ENCODE measurements around the gene FAM204A.

FAM204A gene

DNA sequence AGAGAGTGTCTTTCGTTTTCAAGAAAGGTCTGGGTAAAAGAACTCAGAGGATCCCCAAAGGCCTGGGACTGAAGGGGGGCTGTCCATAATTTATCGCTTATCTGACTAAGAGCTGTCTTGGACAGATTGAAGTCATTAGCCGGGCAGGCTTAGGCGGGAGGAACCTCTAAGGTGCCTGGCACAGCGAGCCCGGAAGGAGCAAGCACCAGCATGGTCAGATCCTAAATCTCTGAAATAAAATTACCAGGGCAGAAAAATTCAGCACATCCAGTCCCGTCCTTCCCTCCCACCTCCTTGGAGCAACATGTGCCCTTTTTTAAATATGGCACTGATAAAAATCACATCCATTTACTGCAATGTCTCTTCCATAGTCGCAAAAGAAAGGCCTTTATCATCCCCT, 86.8 kb downstream of the FAM204A start:
- Histone ChIP-seq H3K4me3 (ENCODE audit: low read depth in 1 of 2, low read length in 1 of 2) (no peak overlapping the region), H3K27me3 (peaks cover 100% of the 10 kb centered on the region), H3K4me1 (ENCODE audit: control insufficient read depth in 1 of 2, insufficient read depth in 1 of 2, low read depth in 1 of 2, low read length in 1 of 2) (no peaks in the 10 kb centered on the region), H3K9me3 (no peaks in the 10 kb centered on the region), H3K36me3 (no peaks in the 10 kb centered on the region), H3K27ac (no peak overlapping the region)
- TF ChIP-seq, protein P1, sequence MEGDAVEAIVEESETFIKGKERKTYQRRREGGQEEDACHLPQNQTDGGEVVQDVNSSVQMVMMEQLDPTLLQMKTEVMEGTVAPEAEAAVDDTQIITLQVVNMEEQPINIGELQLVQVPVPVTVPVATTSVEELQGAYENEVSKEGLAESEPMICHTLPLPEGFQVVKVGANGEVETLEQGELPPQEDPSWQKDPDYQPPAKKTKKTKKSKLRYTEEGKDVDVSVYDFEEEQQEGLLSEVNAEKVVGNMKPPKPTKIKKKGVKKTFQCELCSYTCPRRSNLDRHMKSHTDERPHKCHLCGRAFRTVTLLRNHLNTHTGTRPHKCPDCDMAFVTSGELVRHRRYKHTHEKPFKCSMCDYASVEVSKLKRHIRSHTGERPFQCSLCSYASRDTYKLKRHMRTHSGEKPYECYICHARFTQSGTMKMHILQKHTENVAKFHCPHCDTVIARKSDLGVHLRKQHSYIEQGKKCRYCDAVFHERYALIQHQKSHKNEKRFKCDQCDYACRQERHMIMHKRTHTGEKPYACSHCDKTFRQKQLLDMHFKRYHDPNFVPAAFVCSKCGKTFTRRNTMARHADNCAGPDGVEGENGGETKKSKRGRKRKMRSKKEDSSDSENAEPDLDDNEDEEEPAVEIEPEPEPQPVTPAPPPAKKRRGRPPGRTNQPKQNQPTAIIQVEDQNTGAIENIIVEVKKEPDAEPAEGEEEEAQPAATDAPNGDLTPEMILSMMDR (IDR thresholded peaks at IDR 0.05) = no peak

DNA sequence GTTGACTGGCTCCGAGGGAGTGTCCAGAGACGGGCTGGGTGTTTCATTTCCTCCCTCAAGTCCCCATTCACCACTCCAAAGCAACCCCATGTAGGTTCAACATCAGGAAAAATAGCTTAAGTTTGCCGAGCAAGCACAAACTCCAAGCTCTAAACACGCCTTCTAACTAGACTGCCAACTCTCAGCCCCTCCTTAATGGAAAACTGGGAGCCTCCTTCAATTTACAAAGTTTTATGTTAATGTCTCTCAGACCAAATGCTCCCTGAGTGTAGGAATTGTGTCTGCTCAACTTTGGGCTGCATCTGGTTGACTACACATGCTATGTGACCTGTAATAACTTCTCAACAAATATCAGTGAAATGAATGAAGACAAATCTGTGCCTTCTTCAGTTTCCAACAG, 87.5 kb downstream of the FAM204A start:
- Histone ChIP-seq H3K4me3 (ENCODE audit: low read depth in 1 of 2, low read length in 1 of 2) (no peak overlapping the region), H3K4me1 (ENCODE audit: control insufficient read depth in 1 of 2, insufficient read depth in 1 of 2, low read depth in 1 of 2, low read length in 1 of 2) (no peaks in the 10 kb centered on the region), H3K36me3 (no peaks in the 10 kb centered on the region), H3K27ac (no peak overlapping the region), H3K9me3 (no peaks in the 10 kb centered on the region), H3K27me3 (peaks cover 100% of the 10 kb centered on the region)
- TF ChIP-seq, protein P1 (IDR thresholded peaks at IDR 0.05) = no peak

DNA sequence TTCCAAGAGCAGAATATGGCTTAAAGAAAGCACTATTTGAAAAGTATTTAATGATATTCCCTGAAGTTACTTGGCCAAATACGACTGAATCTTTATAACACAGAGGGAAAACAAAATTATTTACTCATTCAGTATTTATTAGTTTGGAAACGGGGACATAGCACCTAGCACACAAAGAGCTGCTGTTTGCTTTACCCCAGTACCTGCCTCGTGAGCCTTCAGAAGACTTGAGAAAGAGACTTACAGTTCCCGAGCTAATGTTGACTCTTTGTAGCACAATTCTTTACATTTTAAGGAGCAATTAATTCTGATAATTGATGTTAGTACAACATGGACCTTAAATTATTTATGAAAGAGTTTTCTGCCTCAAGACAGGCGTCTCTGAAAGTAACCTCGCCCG, 88.7 kb downstream of the FAM204A start:
- Histone ChIP-seq H3K27me3 (peaks cover 100% of the 10 kb centered on the region), H3K36me3 (no peaks in the 10 kb centered on the region), H3K9me3 (no peaks in the 10 kb centered on the region)

DNA sequence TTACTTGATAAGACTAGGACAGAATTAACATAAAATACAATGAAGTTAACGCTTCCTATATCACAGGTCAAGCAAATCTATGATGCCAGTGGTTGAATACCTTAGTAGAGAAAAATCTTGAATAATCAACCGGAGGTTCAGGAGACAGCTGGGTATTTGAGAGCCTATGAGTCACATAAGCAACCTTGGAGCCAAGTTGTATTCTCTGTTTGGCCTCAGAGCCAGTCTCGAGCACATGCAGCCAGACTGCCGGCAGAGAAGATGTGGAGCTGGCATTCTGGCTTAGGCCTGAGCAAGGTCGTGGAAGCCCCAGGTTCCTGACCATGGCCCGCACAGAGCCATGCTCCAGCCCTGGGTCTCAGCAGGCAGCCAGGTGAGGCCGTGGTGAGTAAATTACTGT, 90.3 kb downstream of the FAM204A start:
- TF ChIP-seq, protein P1 (IDR thresholded peaks at IDR 0.05) = no peak

More for the DNA sequence above, 88.7 kb downstream of the FAM204A start:
- H3K27ac ChIP-seq = no peak overlapping the region
- no peaks in the 10 kb centered on the region for H3K4me1 ChIP-seq (ENCODE audit: control insufficient read depth in 1 of 2, insufficient read depth in 1 of 2, low read depth in 1 of 2, low read length in 1 of 2)
- TF ChIP-seq, protein P1 (IDR thresholded peaks at IDR 0.05) = no peak
- no peak overlapping the region for H3K4me3 ChIP-seq (ENCODE audit: low read depth in 1 of 2, low read length in 1 of 2)

DNA sequence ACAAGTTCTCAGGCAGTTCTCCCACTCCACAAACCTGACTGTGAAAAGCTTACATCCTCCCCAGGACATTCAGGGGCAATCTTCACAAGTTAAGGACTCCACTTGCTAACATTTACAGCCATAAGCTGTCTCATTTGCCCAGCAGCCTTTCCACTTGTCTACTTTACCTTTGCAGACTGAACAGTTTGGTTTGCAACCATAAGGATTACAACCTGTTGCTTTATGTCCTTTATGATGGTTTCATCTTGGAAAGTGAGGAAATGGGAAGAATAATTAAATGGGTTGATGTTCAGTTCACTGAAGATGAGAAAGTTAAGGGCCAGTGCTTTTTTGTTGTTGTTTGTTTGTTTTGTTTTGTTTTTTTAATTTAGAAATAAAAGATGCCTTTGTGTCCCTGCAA, 92.4 kb downstream of the FAM204A start:
- Histone ChIP-seq H3K4me3 (ENCODE audit: low read depth in 1 of 2, low read length in 1 of 2) (no peak overlapping the region), H3K36me3 (no peaks in the 10 kb centered on the region), H3K4me1 (ENCODE audit: control insufficient read depth in 1 of 2, insufficient read depth in 1 of 2, low read depth in 1 of 2, low read length in 1 of 2) (no peaks in the 10 kb centered on the region), H3K27ac (no peak overlapping the region), H3K27me3 (peaks cover 98% of the 10 kb centered on the region), H3K9me3 (no peaks in the 10 kb centered on the region)
- TF ChIP-seq, protein P1 (IDR thresholded peaks at IDR 0.05) = no peak

More for the DNA sequence above, 90.3 kb downstream of the FAM204A start:
- no peaks in the 10 kb centered on the region for H3K4me1 ChIP-seq (ENCODE audit: control insufficient read depth in 1 of 2, insufficient read depth in 1 of 2, low read depth in 1 of 2, low read length in 1 of 2)
- H3K27ac ChIP-seq = no peak overlapping the region
- no peak overlapping the region for H3K4me3 ChIP-seq (ENCODE audit: low read depth in 1 of 2, low read length in 1 of 2)
- no peaks in the 10 kb centered on the region for H3K9me3 ChIP-seq
- no peaks in the 10 kb centered on the region for H3K36me3 ChIP-seq
- H3K27me3 ChIP-seq = peaks cover 98% of the 10 kb centered on the region
